Measurements from ENCODE around the gene CCDC28B. TPM values are rescaled to one million over a fixed set of nuclear protein-coding genes. Genes with fewer than 3 reads are reported as not detected.

CCDC28B gene
- total RNA-seq, 4 donors from 2014 or later = 2.2 to 7.6 (median 5.2) TPM

- WGBS, 2 donors = 86 to 90% methylated on average over 4 of the region's 4 CpGs
- no peak overlapping the region for H3K27ac ChIP-seq
- no peak overlapping the region for H3K4me3 ChIP-seq (replicated peaks in 1 of 3)
- no peaks in the 10 kb centered on the region for H3K9me3 ChIP-seq
- no peak for DNase-seq
- no peaks in the 10 kb centered on the region for H3K27me3 ChIP-seq
- TF ChIP-seq POLR2A (IDR thresholded peaks at IDR 0.05) = no peak
- intact Hi-C loops (cut with DNase I) = no loop called here
- peaks cover 45 to 61% of the 10 kb centered on the region in 2 donors for H3K36me3 ChIP-seq
- H3K4me1 ChIP-seq = no peaks in the 10 kb centered on the region
Measured at GRCh38 chr1:32170991-32171390, 29.4 kb upstream of the CCDC28B start.

- H3K9me3 ChIP-seq = no peaks in the 10 kb centered on the region
- DNase-seq = no peak
- no peak overlapping the region for H3K4me3 ChIP-seq (replicated peaks in 1 of 3)
- H3K4me1 ChIP-seq = no peaks in the 10 kb centered on the region
- intact Hi-C loops (cut with DNase I) = no loop called here
- no peak overlapping the region for H3K27ac ChIP-seq
- peaks cover 37 to 47% of the 10 kb centered on the region in 2 donors for H3K36me3 ChIP-seq
- H3K27me3 ChIP-seq = no peaks in the 10 kb centered on the region
- TF ChIP-seq CTCF (IDR thresholded peaks at IDR 0.05) (no peak), POLR2A (IDR thresholded peaks at IDR 0.05) (no peak)
- 95 to 97% methylated on average over 1 of the region's 1 CpG for WGBS, 2 donors
Measured at GRCh38 chr1:32172621-32173245, 27.7 kb upstream of the CCDC28B start.

- peaks cover 0 to 7% of the 10 kb centered on the region in 2 donors for H3K36me3 ChIP-seq
- 80 to 84% methylated on average over 7 of the region's 7 CpGs for WGBS, 2 donors
- TF ChIP-seq POLR2A (IDR thresholded peaks at IDR 0.05) (no peak), CTCF (IDR thresholded peaks at IDR 0.05) (no peak)
Measured at GRCh38 chr1:32178380-32179192, 21.8 kb upstream of the CCDC28B start.

GRCh38 chr1:32179193-32179442 is 21.3 kb upstream of the CCDC28B start:
- Histone ChIP-seq H3K27ac (peak overlapping the region; percentile 81 to 94 (median 87)), H3K27me3 (no peaks in the 10 kb centered on the region), H3K4me3 (replicated peaks in 1 of 3) (peak overlapping the region in 1 of 3 donors; percentile 49), H3K9me3 (no peaks in the 10 kb centered on the region), H3K4me1 (peaks cover 18 to 33% of the 10 kb centered on the region in 2 donors), H3K36me3 (peaks cover 2 to 7% of the 10 kb centered on the region in 2 donors)
- WGBS, 2 donors = 11% methylated on average over 7 of the region's 7 CpGs
- intact Hi-C loops (cut with DNase I) = no loop called here
- DNase-seq = no peak
- no peak for TF ChIP-seq POLR2A (IDR thresholded peaks at IDR 0.05)
- TF ChIP-seq CTCF (IDR thresholded peaks at IDR 0.05) = no peak

More at GRCh38 chr1:32178380-32179192, 21.8 kb upstream of the CCDC28B start:
- Histone ChIP-seq H3K4me1 (peaks cover 18 to 31% of the 10 kb centered on the region in 2 donors), H3K27me3 (no peaks in the 10 kb centered on the region), H3K9me3 (no peaks in the 10 kb centered on the region), H3K27ac (peak overlapping the region; percentile 81 to 94 (median 87)), H3K4me3 (replicated peaks in 1 of 3) (peak overlapping the region in 1 of 3 donors; percentile 49)
- intact Hi-C loops (cut with DNase I) = no loop called here
- no peak for DNase-seq

GRCh38 chr1:32179443-32180185 is 20.8 kb upstream of the CCDC28B start, which contains the start of gene TXLNA:
Gene TXLNA, plus strand, starts transcription at chr1:32179675. Its CDS starts 671 bp downstream, at chr1:32180346.
- TF ChIP-seq CTCF (IDR thresholded peaks at IDR 0.05) = peak in 1 of 6 experiments; percentile 26
- peak in 1 of 2 donors; percentile 70 for TF ChIP-seq POLR2A (IDR thresholded peaks at IDR 0.05)
- intact Hi-C loops (cut with DNase I) = no loop called here
- Histone ChIP-seq H3K4me3 (replicated peaks in 1 of 3) (peak within 1 kb of the TSS; percentile 2 to 49 (median 21)), H3K4me1 (peaks cover 18 to 38% of the 10 kb centered on the region in 2 donors), H3K9me3 (no peaks in the 10 kb centered on the region), H3K27me3 (no peaks in the 10 kb centered on the region), H3K27ac (peak within 1 kb of the TSS; percentile 81 to 94 (median 87)), H3K36me3 (peaks cover 7 to 9% of the 10 kb centered on the region in 2 donors)
- DNase-seq = peak; percentile 94 to 96
- WGBS, 2 donors = 1 to 5% methylated on average over 7 to 42 of the region's 79 CpGs
